SK-N-SH (cell line): Measurements from ENCODE around the gene ZNF837. TPM values are rescaled to one million over a fixed set of nuclear protein-coding genes. Genes with fewer than 3 reads are reported as not detected.

Source experiments
- CTCF ChIA-PET: fragments of 300-600, 350-600 bp; formaldehyde crosslinking; extraction: SDS; loops from one replicate; lab custom pipeline; 2021; lab: Yijun Ruan, JAX
- POLR2A ChIA-PET: fragments of 350-600 bp; sonication (Branson Sonifier 250); formaldehyde crosslinking; extraction: SDS; loops from one replicate; lab custom pipeline; 2020; ENCODE audit warnings: antibody characterized with exemption, inconsistent platforms; lab: Yijun Ruan, JAX
- DNase-seq: peaks from one replicate; pipeline ENCODE4 v3.0.0; 2012
- H2AFZ ChIP-seq: fragments of 200-600 bp; sonication (generic); 2 replicates; pipeline ENCODE4 v1.8.1; 2016; ENCODE audit warnings: antibody characterized with exemption, mild to moderate bottlenecking, low read depth
- H3F3A ChIP-seq: fragments of 200-600 bp; sonication (generic); replicated peaks from 2 replicates; pipeline ENCODE3; 2016; ENCODE audit warnings: antibody characterized with exemption, mild to moderate bottlenecking; ENCODE audit not compliant: insufficient read depth
- H3K27ac ChIP-seq, 2 experiments: fragments of 200-500 bp in 1 of 2; fragments of 200-600 bp in 1 of 2; sonication (Bioruptor generic) in 1 of 2; sonication (generic), shearing (Covaris generic) in 1 of 2; 2 replicates each; pipeline versions ENCODE4 v1.5.1 to v1.6.1; 2014 to 2016; ENCODE audit warnings: low read depth in 2 of 2, inconsistent platforms in 1 of 2, low read length in 1 of 2, mild to moderate bottlenecking in 1 of 2, mixed read lengths in 1 of 2
- H3K27me3 ChIP-seq: fragments of 200-600 bp; sonication (generic), shearing (Covaris generic); 2 replicates; pipeline ENCODE4 v1.6.1; 2016; ENCODE audit warnings: mixed run types; ENCODE audit not compliant: insufficient read depth
- H3K36me3 ChIP-seq, 2 experiments: fragments of 200-500 bp in 1 of 2; fragments of 200-600 bp in 1 of 2; sonication (Bioruptor generic) in 1 of 2; sonication (generic) in 1 of 2; replicated peaks in 1 of 2; 2 replicates each; pipeline versions ENCODE3 to v1.5.1; 2014 to 2016; ENCODE audit warnings: low read length in 1 of 2, mild to moderate bottlenecking in 1 of 2; ENCODE audit not compliant: insufficient read depth in 2 of 2, control insufficient read depth in 1 of 2
- H3K4me1 ChIP-seq, 2 experiments: fragments of 200-500 bp in 1 of 2; fragments of 200-600 bp in 1 of 2; sonication (Bioruptor generic) in 1 of 2; sonication (generic), shearing (Covaris generic) in 1 of 2; 2 replicates each; pipeline versions ENCODE4 v1.5.1 to v1.6.1; 2014 to 2016; ENCODE audit warnings: low read depth in 1 of 2, low read length in 1 of 2, mixed run types in 1 of 2; ENCODE audit not compliant: insufficient read depth in 2 of 2, control insufficient read depth in 1 of 2
- H3K4me2 ChIP-seq: fragments of 200-600 bp; sonication (generic), shearing (Covaris generic); 2 replicates; pipeline ENCODE4 v1.6.1; 2017; ENCODE audit warnings: mixed run types
- H3K4me3 ChIP-seq, 2 experiments: fragments of 200-500 bp in 1 of 2; fragments of 200-600 bp in 1 of 2; sonication (Bioruptor generic) in 1 of 2; sonication (generic), shearing (Covaris generic) in 1 of 2; 2 replicates each; pipeline versions ENCODE4 v1.5.1 to v1.8.1; 2014 to 2016; ENCODE audit warnings: low read depth in 2 of 2, inconsistent platforms in 1 of 2, low read length in 1 of 2, mild to moderate bottlenecking in 1 of 2, mixed read lengths in 1 of 2, moderate library complexity in 1 of 2
- H3K79me2 ChIP-seq: fragments of 200-600 bp; sonication (generic); 2 replicates; pipeline ENCODE4 v1.8.1; 2017; ENCODE audit warnings: mild to moderate bottlenecking; ENCODE audit not compliant: insufficient read depth
- H3K9ac ChIP-seq: fragments of 200-600 bp; sonication (generic); 2 replicates; pipeline ENCODE4 v1.6.1; 2017; ENCODE audit warnings: mixed run types
- H3K9me2 ChIP-seq: fragments of 200-600 bp; sonication (generic); 2 replicates; pipeline ENCODE4 v1.6.1; 2017; ENCODE audit warnings: mixed run types
- H3K9me3 ChIP-seq: fragments of 200-600 bp; sonication (generic); 2 replicates; pipeline ENCODE4 v1.6.1; 2017; ENCODE audit warnings: mixed run types, mild to moderate bottlenecking, moderate library complexity
- H4K20me1 ChIP-seq: fragments of 200-600 bp; sonication (generic); 2 replicates; pipeline ENCODE4 v1.6.1; 2017; ENCODE audit warnings: mild to moderate bottlenecking, mixed run types; ENCODE audit not compliant: insufficient read depth
- ELF1 ChIP-seq: IDR thresholded peaks from 2 replicates; pipeline ENCODE4 v1.4.0; 2012
- EP300 ChIP-seq, 2 experiments: IDR thresholded peaks; 2 replicates each; pipeline versions ENCODE4 v1.4.0 to v1.6.1; 2012; ENCODE audit warnings: borderline replicate concordance in 1 of 2, low read depth in 1 of 2, low read length in 1 of 2
- EZH2phosphoT487 ChIP-seq: fragments of 200-600 bp; sonication (generic); IDR thresholded peaks from 2 replicates; pipeline ENCODE4 v1.6.1; 2017; ENCODE audit warnings: low read depth, mixed run types, mild to moderate bottlenecking, antibody characterized with exemption, moderate library complexity, borderline replicate concordance
- FOSL2 ChIP-seq: IDR thresholded peaks from 2 replicates; pipeline ENCODE4 v1.4.0; 2012; ENCODE audit warnings: low read depth, mild to moderate bottlenecking, moderate library complexity, borderline replicate concordance
- GATA2 ChIP-seq: sonication (generic); formaldehyde crosslinking; IDR thresholded peaks from 2 replicates; pipeline ENCODE4 v1.5.0; 2020; ENCODE audit warnings: mild to moderate bottlenecking, missing genetic modification reagents
- MAX ChIP-seq: IDR thresholded peaks from 2 replicates; pipeline ENCODE4 v1.4.0; 2012; ENCODE audit warnings: low read depth
- MXI1 ChIP-seq: IDR thresholded peaks from 2 replicates; pipeline ENCODE4 v1.6.1; 2012; ENCODE audit warnings: mild to moderate bottlenecking, low read depth, low read length, improper control_type of control experiment
- NFIC ChIP-seq: IDR thresholded peaks from 2 replicates; pipeline ENCODE4 v1.4.0; 2012; ENCODE audit warnings: borderline replicate concordance
- NRF1 ChIP-seq: IDR thresholded peaks from 2 replicates; pipeline ENCODE4 v1.6.1; 2012; ENCODE audit warnings: low read depth, mild to moderate bottlenecking, low read length
- POLR2AphosphoS5 ChIP-seq: IDR thresholded peaks from 2 replicates; pipeline ENCODE4 v1.6.1; 2012; ENCODE audit warnings: low read depth, low read length
- RCOR1 ChIP-seq: fragments of 150-350 bp; IDR thresholded peaks from 2 replicates; pipeline ENCODE4 v1.6.1; 2017; ENCODE audit warnings: antibody characterized with exemption, low read length
- REST ChIP-seq: IDR thresholded peaks from 2 replicates; pipeline ENCODE4 v1.6.1; 2012; ENCODE audit warnings: mild to moderate bottlenecking, low read depth, low read length, moderate library complexity
- RFX5 ChIP-seq: IDR thresholded peaks from 2 replicates; pipeline ENCODE4 v1.6.1; 2012; ENCODE audit warnings: mild to moderate bottlenecking, improper control_type of control experiment, low read length
- SMC3 ChIP-seq: IDR thresholded peaks from 2 replicates; pipeline ENCODE4 v1.6.1; 2012; ENCODE audit warnings: low read depth, low read length, improper control_type of control experiment
- TAF1 ChIP-seq: IDR thresholded peaks from 2 replicates; pipeline ENCODE4 v1.6.1; 2012; ENCODE audit warnings: low read depth, mild to moderate bottlenecking, low read length, moderate library complexity, borderline replicate concordance
- TEAD4 ChIP-seq: IDR thresholded peaks from 2 replicates; pipeline ENCODE4 v1.4.0; 2012; ENCODE audit warnings: mild to moderate bottlenecking, borderline replicate concordance; ENCODE audit not compliant: insufficient read depth
- USF1 ChIP-seq: IDR thresholded peaks from 2 replicates; pipeline ENCODE4 v1.4.0; 2012; ENCODE audit warnings: low read depth, borderline replicate concordance
- YY1 ChIP-seq: IDR thresholded peaks from 2 replicates; pipeline ENCODE4 v1.4.0; 2012; ENCODE audit warnings: low read depth, mild to moderate bottlenecking
- WGBS: methylation state at CpG from one replicate; pipeline ENCODE4 v1.1.6; 2017; ENCODE audit warnings: low lambda C conversion rate; 5-methylcytosine and 5-hydroxymethylcytosine counted together
- polyA plus RNA-seq, 3 experiments: library from polyadenylated mRNA; depleted of rRNA; stranded (reverse); fragments of >200 nt; gene quantifications; 2 replicates each; pipeline ENCODE4 v1.2.3, GENCODE V29; 2012
- TF ChIP-seq, protein P1 (sequence below): IDR thresholded peaks from 2 replicates; pipeline ENCODE4 v1.4.0; 2012; ENCODE audit warnings: low read depth, borderline replicate concordance

The ZNF837 gene
- polyA plus RNA-seq, 1 of the 3 experiments (the other 2 are of a cell fraction) = 1.6 TPM

DNA sequence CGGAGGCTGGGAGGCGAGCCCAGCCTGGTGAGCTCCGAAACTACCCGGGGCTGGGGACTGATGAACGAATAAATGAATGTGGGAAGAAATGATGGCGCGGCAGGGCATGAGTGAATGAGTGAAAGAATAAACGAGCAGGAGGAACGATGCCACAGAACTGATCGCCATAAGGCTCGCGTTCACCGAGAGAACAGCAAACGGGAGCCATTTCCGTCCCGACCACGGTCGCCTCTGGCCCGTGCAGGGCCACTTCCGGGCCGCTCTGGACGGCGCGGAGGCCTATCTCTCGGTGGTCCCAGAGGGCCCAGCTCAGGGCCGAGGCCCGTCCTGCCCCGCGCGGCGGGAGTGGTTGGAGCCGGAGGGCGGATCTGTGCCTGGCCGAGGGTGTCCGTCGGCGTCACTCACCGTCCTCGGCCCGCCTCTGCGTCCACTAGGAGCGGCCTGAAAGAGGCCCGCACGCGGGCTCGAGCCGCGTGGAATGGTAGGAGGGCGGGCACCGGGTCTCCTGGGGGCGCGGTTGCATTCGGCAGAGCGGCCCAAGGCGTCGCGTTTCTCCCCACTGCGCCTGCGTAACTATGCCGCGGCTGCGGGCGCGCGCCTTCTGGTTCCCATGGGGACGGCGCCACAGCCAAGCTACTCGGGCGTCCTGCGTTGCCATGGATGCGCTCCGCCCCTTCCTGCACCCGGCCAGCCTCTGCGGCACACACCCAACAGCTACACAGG is 18.4 kb downstream of the ZNF837 start, which contains the start of gene ZNF497 (continued):
- TF ChIP-seq MXI1 = peak; percentile 99
- peak; percentile 90 for TF ChIP-seq NRF1
- TF ChIP-seq, protein P1, sequence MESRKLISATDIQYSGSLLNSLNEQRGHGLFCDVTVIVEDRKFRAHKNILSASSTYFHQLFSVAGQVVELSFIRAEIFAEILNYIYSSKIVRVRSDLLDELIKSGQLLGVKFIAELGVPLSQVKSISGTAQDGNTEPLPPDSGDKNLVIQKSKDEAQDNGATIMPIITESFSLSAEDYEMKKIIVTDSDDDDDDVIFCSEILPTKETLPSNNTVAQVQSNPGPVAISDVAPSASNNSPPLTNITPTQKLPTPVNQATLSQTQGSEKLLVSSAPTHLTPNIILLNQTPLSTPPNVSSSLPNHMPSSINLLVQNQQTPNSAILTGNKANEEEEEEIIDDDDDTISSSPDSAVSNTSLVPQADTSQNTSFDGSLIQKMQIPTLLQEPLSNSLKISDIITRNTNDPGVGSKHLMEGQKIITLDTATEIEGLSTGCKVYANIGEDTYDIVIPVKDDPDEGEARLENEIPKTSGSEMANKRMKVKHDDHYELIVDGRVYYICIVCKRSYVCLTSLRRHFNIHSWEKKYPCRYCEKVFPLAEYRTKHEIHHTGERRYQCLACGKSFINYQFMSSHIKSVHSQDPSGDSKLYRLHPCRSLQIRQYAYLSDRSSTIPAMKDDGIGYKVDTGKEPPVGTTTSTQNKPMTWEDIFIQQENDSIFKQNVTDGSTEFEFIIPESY = no peak; the same call in 1 of the 2 replicates
- peak; percentile 10; the same call in 1 of the 2 replicates for TF ChIP-seq USF1
- TF ChIP-seq FOSL2 = no peak
- TF ChIP-seq TEAD4 = no peak
- no peak for TF ChIP-seq RCOR1
- TF ChIP-seq EZH2phosphoT487 = no peak

GRCh38 chr19:58361900-58362271 is 18.9 kb downstream of the ZNF837 start:
- CTCF ChIA-PET = interaction anchor here (0.9 to 2.5 kb wide), 4 partner anchors 8 to 157 kb away, joined by 3 to 12 read pairs (median 4); partner anchors contain the start of gene A1BG
- POLR2A ChIA-PET = interaction anchor here (0.8 to 3.2 kb wide), 15 partner anchors 9 to 193 kb away, joined by 3 to 34 read pairs (median 6); partner anchors contain the start of genes A1BG, CHMP2A, ZBTB45 and ZNF274

More at GRCh38 chr19:58361900-58362271, 18.9 kb downstream of the ZNF837 start:
- H3K9ac ChIP-seq = peak overlapping the region; percentile 97
- H4K20me1 ChIP-seq = no peaks in the 10 kb centered on the region
- H3K27ac ChIP-seq = peak overlapping the region; percentile 97 to 98
- no peaks in the 10 kb centered on the region for H3K9me3 ChIP-seq
- H3K9me2 ChIP-seq = no peaks in the 10 kb centered on the region
- no peaks in the 10 kb centered on the region for H3K27me3 ChIP-seq
- peaks cover 23% of the 10 kb centered on the region for H3F3A ChIP-seq
- no peaks in the 10 kb centered on the region for H3K36me3 ChIP-seq
- no peaks in the 10 kb centered on the region for H3K79me2 ChIP-seq
- WGBS = 2% methylated on average over 28 of the region's 28 CpGs
- peak overlapping the region; percentile 94 for H2AFZ ChIP-seq
- TF ChIP-seq REST (no peak), GATA2 (CRISPR knock-in tag) (no peak), POLR2AphosphoS5 (peak; percentile 52), FOSL2 (no peak), TAF1 (peak; percentile 38; the same call in 1 of the 2 replicates), NFIC (no peak), EP300 (IDR thresholded peaks at IDR 0.05; ENCODE audit: borderline replicate concordance in 1 of 2, low read depth in 1 of 2, low read length in 1 of 2) (no peak), MXI1 (0 out of 2 replicates have a peak, but pooled peaks have one; percentile 16), SMC3 (no peak), YY1 (no peak), RFX5 (no peak), MAX (peak; percentile 76), ELF1 (no peak)
- TF ChIP-seq, protein P1 = no peak
- H3K4me3 ChIP-seq = peak overlapping the region; percentile 77 to 95
- peak overlapping the region; percentile 98 for H3K4me2 ChIP-seq
- peak; percentile 83 for DNase-seq
- peaks cover 0 to 8% of the 10 kb centered on the region in 2 experiments; a peak in 2 of 4 replicates for H3K4me1 ChIP-seq
